Astrocyte (in vitro differentiated cells and primary cell): ENCODE data around the gene RNF227. TPM values are rescaled to one million over a fixed set of nuclear protein-coding genes. Genes with fewer than 3 reads are reported as not detected.

Source experiments
- total RNA-seq: library from RNA; stranded (reverse); gene quantifications from 2 replicates; pipeline ENCODE4 v1.2.1, GENCODE V29; 2021

RNF227 gene
- total RNA-seq, 1 donor from 2014 or later, result 0.54 TPM

Other genes with a start within 250 kb of the RNF227 start
- gene TP53, start 228.8 kb downstream of the RNF227 start, total RNA-seq, result 94.4 and 100 TPM in 2 replicates
- gene WRAP53, start 227.8 kb downstream of the RNF227 start, total RNA-seq, result 14.2 and 15.1 TPM in 2 replicates
- 7.0 and 7.6 TPM in 2 replicates for gene EFNB3, start 211.1 kb downstream of the RNF227 start, total RNA-seq
- gene DNAH2, start 198.5 kb downstream of the RNF227 start, total RNA-seq, result 0.11 and 0.34 TPM in 2 replicates
- 50.4 and 54.1 TPM in 2 replicates for gene KDM6B, start 82.1 kb downstream of the RNF227 start, total RNA-seq
- 25.3 and 33.7 TPM in 2 replicates for gene TMEM88, start 61.2 kb downstream of the RNF227 start, total RNA-seq
- 56.2 and 60.2 TPM in 2 replicates for gene NAA38, start 58.7 kb downstream of the RNF227 start, total RNA-seq
- gene CYB5D1, start 58.3 kb downstream of the RNF227 start, total RNA-seq, result 19.5 and 21.1 TPM in 2 replicates
- gene CHD3, start 27.5 kb downstream of the RNF227 start, total RNA-seq, result 109 and 111 TPM in 2 replicates
- gene KCNAB3, start 13.6 kb upstream of the RNF227 start, total RNA-seq, result 1.0 and 1.4 TPM in 2 replicates
- 184 and 188 TPM in 2 replicates for gene TRAPPC1, start 15.7 kb upstream of the RNF227 start, total RNA-seq
- gene CNTROB, start 15.9 kb upstream of the RNF227 start, total RNA-seq, result 22.3 and 25.3 TPM in 2 replicates
- not detected in 2 replicates for gene GUCY2D, start 86.3 kb upstream of the RNF227 start, total RNA-seq
- not detected in 2 replicates for gene ALOX15B, start 122.8 kb upstream of the RNF227 start, total RNA-seq
- not detected in 2 replicates for gene ALOX12B, start 171.4 kb upstream of the RNF227 start, total RNA-seq
- gene ALOXE3, start 202.2 kb upstream of the RNF227 start, total RNA-seq, result 0.17 and 0.82 TPM in 2 replicates
- gene HES7, start 207.8 kb upstream of the RNF227 start, total RNA-seq, result 0.64 and 1.0 TPM in 2 replicates
- gene PER1, start 236.1 kb upstream of the RNF227 start, total RNA-seq, result 17.0 and 18.1 TPM in 2 replicates
- 28.0 and 31.3 TPM in 2 replicates for gene VAMP2, start 246.7 kb upstream of the RNF227 start, total RNA-seq